ENCODE results near the gene EIPR1.

Gene EIPR1

GRCh38 chr2:3179208-3179607 lies 198.4 kb downstream of the EIPR1 start:
- H3K27ac ChIP-seq, result no peak overlapping the region
- no peak; the same call in 1 of the 2 replicates for TF ChIP-seq CTCF (conservative IDR thresholded peaks at IDR 0.05)
- no peak for TF ChIP-seq ZFX (IDR thresholded peaks at IDR 0.05)

- no peak for TF ChIP-seq ZFX (IDR thresholded peaks at IDR 0.05)
- no peak for TF ChIP-seq CTCF (conservative IDR thresholded peaks at IDR 0.05)
- no peak overlapping the region for H3K27ac ChIP-seq
Observed at GRCh38 chr2:3178578-3179031, 199.0 kb downstream of the EIPR1 start.

DNA sequence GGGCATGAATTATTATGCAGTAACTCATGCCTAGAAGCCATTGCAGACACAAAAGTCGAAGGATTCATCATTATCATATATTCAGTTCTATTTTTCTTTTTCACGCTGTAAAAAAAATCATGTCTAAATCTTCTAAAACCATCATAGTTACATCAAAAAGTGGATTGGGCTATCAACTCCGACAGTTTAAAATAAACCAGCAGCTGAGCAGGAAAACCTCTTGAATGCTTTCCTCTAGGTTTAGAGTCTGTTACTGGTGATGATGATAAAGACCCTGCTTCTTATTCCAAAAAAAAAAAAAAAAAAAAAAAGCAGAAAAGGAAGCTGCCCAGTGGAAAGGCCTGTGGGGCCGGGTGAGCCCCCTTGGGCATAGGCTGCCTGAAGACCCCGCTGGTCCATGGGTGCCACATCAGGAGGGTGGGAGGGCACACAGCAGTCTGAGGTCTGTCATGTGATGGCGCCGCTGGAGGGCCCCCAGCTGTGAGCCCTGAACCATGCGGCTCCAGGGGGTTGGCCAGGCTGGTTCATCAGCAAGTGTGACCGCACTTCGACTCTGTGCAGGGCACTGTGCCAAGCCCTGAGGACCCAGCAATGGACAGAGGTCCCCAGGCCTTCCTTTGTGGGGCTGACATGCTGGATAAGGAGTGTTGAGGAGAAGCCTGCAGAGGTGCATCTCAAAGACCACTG lies 199.6 kb downstream of the EIPR1 start:
- no peak for TF ChIP-seq CTCF (conservative IDR thresholded peaks at IDR 0.05)
- TF ChIP-seq ZFX (IDR thresholded peaks at IDR 0.05), result no peak
- no peak overlapping the region for H3K27ac ChIP-seq

DNA sequence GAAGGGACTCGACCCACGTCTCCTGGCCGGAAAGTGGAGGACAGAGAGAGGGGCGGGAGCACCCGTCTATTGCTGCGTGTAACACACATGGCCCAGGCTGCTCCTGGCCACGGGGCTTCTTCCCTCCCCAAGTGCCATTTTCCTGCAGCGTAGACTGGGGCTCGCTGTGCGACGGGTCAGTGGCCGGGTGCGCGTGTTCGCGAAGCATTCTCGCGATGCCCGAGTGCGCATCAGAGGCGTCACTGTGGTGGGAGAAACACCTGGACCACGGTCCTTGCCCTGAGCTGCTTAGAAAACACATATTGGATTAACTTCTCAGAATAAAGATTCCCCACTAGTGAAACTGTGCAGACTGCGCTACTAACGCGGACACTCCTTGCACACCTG lies 200.8 kb downstream of the EIPR1 start:
- no peak overlapping the region for H3K27ac ChIP-seq
- no peak for TF ChIP-seq ZFX (IDR thresholded peaks at IDR 0.05)
- no peak for TF ChIP-seq CTCF (conservative IDR thresholded peaks at IDR 0.05)

GRCh38 chr2:3176071-3176868 lies 201.3 kb downstream of the EIPR1 start:
- H3K27ac ChIP-seq, result no peak overlapping the region
- TF ChIP-seq ZFX (IDR thresholded peaks at IDR 0.05) (no peak), CTCF (conservative IDR thresholded peaks at IDR 0.05) (no peak)

DNA sequence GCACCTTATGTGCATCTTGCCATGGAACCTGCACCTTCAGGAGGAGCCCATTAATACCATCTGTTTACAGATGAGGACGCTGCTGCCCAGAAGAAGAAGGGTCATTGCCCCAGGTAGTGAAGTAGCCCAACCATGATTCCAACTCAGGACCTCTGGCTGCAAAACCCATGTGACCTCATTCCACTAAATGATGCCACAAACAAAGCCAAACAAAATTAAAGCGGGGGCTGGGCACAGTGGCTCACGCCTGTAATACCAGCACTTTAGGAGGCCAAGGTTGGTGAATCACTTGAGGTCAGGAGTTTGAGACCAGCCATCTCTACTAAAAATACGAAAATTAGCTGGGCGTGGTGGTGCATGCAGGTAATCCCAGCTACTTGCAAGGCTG lies 202.1 kb downstream of the EIPR1 start:
- no peak overlapping the region for H3K27ac ChIP-seq
- TF ChIP-seq ZFX (IDR thresholded peaks at IDR 0.05) (no peak), CTCF (conservative IDR thresholded peaks at IDR 0.05) (no peak)
